Breast epithelium (tissue), 4 donors: Measurements from ENCODE around the gene SLC9B2. TPM values are rescaled to one million over a fixed set of nuclear protein-coding genes. Genes with fewer than 3 reads are reported as not detected.

Source experiments
- DNase-seq, 2 donors: peaks; one replicate each; pipeline ENCODE4 v3.0.0-alpha.2; 2019; ENCODE audit warnings: low spot score in 2 of 2
- H3K27ac ChIP-seq, 2 donors: fragments of 200-600 bp; sonication (generic) in 1 of 2; one replicate each; pipeline ENCODE4 v1.5.1; 2016 to 2019; ENCODE audit warnings: mild to moderate bottlenecking in 1 of 2
- H3K27me3 ChIP-seq, 2 donors: fragments of 200-600 bp; sonication (generic) in 1 of 2; one replicate each; pipeline versions ENCODE4 v1.5.1 to v1.6.0; 2017 to 2019; ENCODE audit warnings: control low read depth in 1 of 2, mild to moderate bottlenecking in 1 of 2
- H3K36me3 ChIP-seq: fragments of 200-600 bp; one replicate; pipeline ENCODE4 v1.5.1; 2019
- H3K4me1 ChIP-seq, 2 donors: fragments of 200-600 bp; sonication (generic); one replicate each; pipeline ENCODE4 v1.5.1; 2016 to 2019; ENCODE audit warnings: control low read depth in 1 of 2
- H3K4me3 ChIP-seq, 3 donors: fragments of 200-600 bp; sonication (generic); 1 replicate in 2 of 3; 2 replicates in 1 of 3; pipeline ENCODE4 v1.5.1; 2016 to 2019; ENCODE audit warnings: mild to moderate bottlenecking in 3 of 3, moderate library complexity in 2 of 3
- H3K9me3 ChIP-seq, 2 donors: fragments of 200-600 bp; sonication (generic) in 1 of 2; one replicate each; pipeline ENCODE4 v1.5.1; 2016 to 2019; ENCODE audit warnings: control low read depth in 1 of 2
- POLR2A ChIP-seq: fragments of 450-650 bp; IDR thresholded peaks from one replicate; pipeline ENCODE4 v1.6.1; 2016; ENCODE audit warnings: antibody characterized with exemption, mild to moderate bottlenecking, moderate library complexity
- POLR2AphosphoS5 ChIP-seq, 3 donors: sonication (generic); formaldehyde crosslinking; IDR thresholded peaks; one replicate each; pipeline ENCODE4 v1.6.1; 2017; ENCODE audit warnings: antibody characterized with exemption in 3 of 3
- intact Hi-C: fragments of 100-400 bp; cut with DNase I; formaldehyde crosslinking; loops from one replicate; pipeline ENCODE4 v1.15.1; 2023; ENCODE audit warnings: low total_unique reads
- total RNA-seq, 3 donors: library from RNA; depleted of rRNA; stranded (reverse); fragments of >200 nt; gene quantifications; one replicate each; pipeline ENCODE4 v1.1.0, GENCODE V29; 2016
- TF ChIP-seq, protein P1 (sequence below), 3 donors: fragments of 450-650 bp; IDR thresholded peaks; one replicate each; pipeline ENCODE4 v1.5.1; 2016 to 2017; ENCODE audit warnings: antibody characterized with exemption in 3 of 3, mild to moderate bottlenecking in 3 of 3, moderate library complexity in 3 of 3

The SLC9B2 gene
- total RNA-seq, 3 donors from 2014 or later = 14.9 to 17.0 (median 15.1) TPM

- no peak overlapping the region for H3K27ac ChIP-seq
- intact Hi-C loops = no loop called here
These were observed 55.4 kb downstream of the SLC9B2 start for GRCh38 chr4:103021120-103021519.

DNA sequence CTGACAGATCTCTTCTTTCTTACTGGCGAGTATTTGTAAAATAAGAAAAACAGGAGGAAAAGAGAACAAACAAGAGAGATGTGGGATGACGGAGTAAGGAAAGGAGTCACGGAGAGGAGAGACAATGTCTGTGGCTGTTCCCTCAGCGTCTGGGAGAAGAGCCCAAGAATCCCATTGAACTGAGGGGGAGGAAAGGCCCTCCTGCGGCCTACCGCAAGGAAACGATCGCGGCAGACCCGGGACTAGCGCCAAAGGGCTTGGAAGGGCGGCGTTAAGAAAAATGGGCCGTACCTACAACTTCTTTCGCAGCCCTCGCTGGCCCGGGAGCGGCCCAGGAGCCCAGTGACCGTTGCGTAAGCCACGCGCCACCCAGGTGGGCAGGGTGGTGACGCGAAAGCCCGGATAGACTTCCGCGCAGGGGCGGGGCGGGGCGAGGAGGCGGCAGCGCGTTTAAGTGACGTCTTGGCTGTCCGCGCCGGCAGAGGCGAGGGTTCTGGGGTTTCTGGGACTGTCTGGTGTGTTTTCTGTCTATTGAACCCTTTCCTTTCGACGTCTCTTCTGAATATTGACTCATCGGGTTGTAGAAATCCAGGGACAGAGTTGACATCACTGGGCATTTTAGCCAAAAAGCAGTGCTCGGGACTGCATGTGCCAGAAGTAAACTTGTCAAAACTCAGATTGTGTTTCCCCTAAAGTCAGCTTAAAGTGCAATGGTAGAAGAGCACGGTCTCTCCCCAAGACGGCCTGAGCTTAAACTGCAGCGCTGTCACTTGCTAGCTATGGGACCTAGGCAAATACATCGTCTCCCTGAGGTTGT lies 57.0 kb downstream of the SLC9B2 start, which contains the start of gene SLC9B1:
Gene SLC9B1 (minus strand): TSS at position 398 of the 817 bp plus-strand sequence. CDS start 27,994 bp downstream, outside the sequence.
- peak; percentile 97 for DNase-seq
- Histone ChIP-seq H3K9me3 (no peaks in the 10 kb centered on the region), H3K4me1 (no peaks in the 10 kb centered on the region), H3K4me3 (peak within 1 kb of the TSS; percentile 48 to 62 (median 52)), H3K27ac (peak within 1 kb of the TSS; percentile 94 to 96), H3K36me3 (no peaks in the 10 kb centered on the region), H3K27me3 (no peaks in the 10 kb centered on the region)
- intact Hi-C loops = no loop called here
- TF ChIP-seq POLR2AphosphoS5 (IDR thresholded peaks at IDR 0.05) (peak; percentile 94 to 98 (median 96)), POLR2A (peak; percentile 83)
- TF ChIP-seq, protein P1, sequence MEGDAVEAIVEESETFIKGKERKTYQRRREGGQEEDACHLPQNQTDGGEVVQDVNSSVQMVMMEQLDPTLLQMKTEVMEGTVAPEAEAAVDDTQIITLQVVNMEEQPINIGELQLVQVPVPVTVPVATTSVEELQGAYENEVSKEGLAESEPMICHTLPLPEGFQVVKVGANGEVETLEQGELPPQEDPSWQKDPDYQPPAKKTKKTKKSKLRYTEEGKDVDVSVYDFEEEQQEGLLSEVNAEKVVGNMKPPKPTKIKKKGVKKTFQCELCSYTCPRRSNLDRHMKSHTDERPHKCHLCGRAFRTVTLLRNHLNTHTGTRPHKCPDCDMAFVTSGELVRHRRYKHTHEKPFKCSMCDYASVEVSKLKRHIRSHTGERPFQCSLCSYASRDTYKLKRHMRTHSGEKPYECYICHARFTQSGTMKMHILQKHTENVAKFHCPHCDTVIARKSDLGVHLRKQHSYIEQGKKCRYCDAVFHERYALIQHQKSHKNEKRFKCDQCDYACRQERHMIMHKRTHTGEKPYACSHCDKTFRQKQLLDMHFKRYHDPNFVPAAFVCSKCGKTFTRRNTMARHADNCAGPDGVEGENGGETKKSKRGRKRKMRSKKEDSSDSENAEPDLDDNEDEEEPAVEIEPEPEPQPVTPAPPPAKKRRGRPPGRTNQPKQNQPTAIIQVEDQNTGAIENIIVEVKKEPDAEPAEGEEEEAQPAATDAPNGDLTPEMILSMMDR (IDR thresholded peaks at IDR 0.05) = no peak

More at GRCh38 chr4:103021120-103021519, 55.4 kb downstream of the SLC9B2 start:
- Histone ChIP-seq H3K9me3 (no peaks in the 10 kb centered on the region), H3K4me3 (no peak overlapping the region), H3K27me3 (no peaks in the 10 kb centered on the region), H3K4me1 (no peaks in the 10 kb centered on the region), H3K36me3 (no peaks in the 10 kb centered on the region)
- DNase-seq = no peak
- no peak for TF ChIP-seq POLR2AphosphoS5 (IDR thresholded peaks at IDR 0.05)
- TF ChIP-seq, protein P1 (IDR thresholded peaks at IDR 0.05) = no peak
- no peak for TF ChIP-seq POLR2A

GRCh38 chr4:103018391-103019307 lies 57.9 kb downstream of the SLC9B2 start:
- TF ChIP-seq POLR2A (no peak), POLR2AphosphoS5 (IDR thresholded peaks at IDR 0.05) (no peak)
- TF ChIP-seq, protein P1 (IDR thresholded peaks at IDR 0.05) = no peak
- intact Hi-C loops = no loop called here
- DNase-seq = peak in 1 of 2 donors; percentile 46

DNA sequence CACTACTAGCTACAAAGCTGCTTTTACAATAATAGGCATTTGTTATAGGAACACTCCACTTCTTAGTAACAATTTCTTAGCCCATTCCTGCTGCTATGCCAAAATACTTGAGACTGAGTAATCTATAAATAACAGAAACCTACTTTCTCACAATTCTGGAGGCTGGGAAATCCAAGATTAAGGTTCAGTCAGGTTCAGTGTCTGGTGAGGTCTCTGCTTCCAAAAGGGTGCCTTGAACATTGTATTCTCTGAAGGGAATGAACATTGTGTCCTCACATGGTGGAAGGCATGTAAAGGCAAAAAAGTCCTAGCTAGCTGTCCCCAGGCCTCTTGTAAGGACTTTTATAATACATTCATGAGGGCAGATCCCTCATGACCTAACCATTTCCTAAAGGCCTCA lies 64.0 kb downstream of the SLC9B2 start:
- intact Hi-C loops = loop anchor here (5.0 kb wide), 1 partner anchor 255 kb away; no protein-coding TSS in a partner anchor
- Histone ChIP-seq H3K9me3 (no peaks in the 10 kb centered on the region), H3K4me3 (no peak overlapping the region), H3K27ac (peak overlapping the region; percentile 66 to 88), H3K4me1 (peaks cover 0 to 4% of the 10 kb centered on the region in 2 donors), H3K36me3 (no peaks in the 10 kb centered on the region), H3K27me3 (no peaks in the 10 kb centered on the region)
- no peak for DNase-seq
- TF ChIP-seq, protein P1 (IDR thresholded peaks at IDR 0.05) = no peak
- TF ChIP-seq POLR2AphosphoS5 (IDR thresholded peaks at IDR 0.05) (no peak), POLR2A (no peak)

More at GRCh38 chr4:103018391-103019307, 57.9 kb downstream of the SLC9B2 start:
- Histone ChIP-seq H3K36me3 (no peaks in the 10 kb centered on the region), H3K27ac (peak overlapping the region; percentile 94 to 96), H3K4me1 (no peaks in the 10 kb centered on the region), H3K4me3 (peak overlapping the region; percentile 48 to 62 (median 52)), H3K27me3 (no peaks in the 10 kb centered on the region), H3K9me3 (no peaks in the 10 kb centered on the region)
